OCI-M2 (cell line): Measurements from ENCODE around the gene CNTN1.
"Not testable (repeated sequence)": the region's sequence is repeated elsewhere in the genome, so short reads cannot be mapped to it uniquely, and the experiment has no call there.

Experiments used
- DNase-seq: peaks from one replicate; lab custom pipeline; 2025; ENCODE audit not compliant: unreplicated experiment; lab: John Stamatoyannopoulos, UW

CNTN1 gene

GRCh38 chr12:41023836-41024235, 331.6 kb downstream of the CNTN1 start:
- DNase-seq = no peak

GRCh38 chr12:41026151-41026550, 333.9 kb downstream of the CNTN1 start:
- no peak for DNase-seq

GRCh38 chr12:41032386-41032785, 340.1 kb downstream of the CNTN1 start:
- no peak for DNase-seq

- DNase-seq = no peak
These were observed 342.4 kb downstream of the CNTN1 start for GRCh38 chr12:41034686-41035085.

- no peak for DNase-seq
These were observed 347.2 kb downstream of the CNTN1 start for GRCh38 chr12:41039461-41039860.

- no peak for DNase-seq
These were observed 353.3 kb downstream of the CNTN1 start for GRCh38 chr12:41045509-41045908.

GRCh38 chr12:41049033-41049432, 356.8 kb downstream of the CNTN1 start:
- DNase-seq = no peak

GRCh38 chr12:41051954-41052353, 359.7 kb downstream of the CNTN1 start:
- DNase-seq = no peak

GRCh38 chr12:41052441-41052840, 360.2 kb downstream of the CNTN1 start:
- no peak for DNase-seq

GRCh38 chr12:41053046-41053445, 360.8 kb downstream of the CNTN1 start:
- no peak for DNase-seq

GRCh38 chr12:41055875-41056577, 363.8 kb downstream of the CNTN1 start:
- DNase-seq = no peak

GRCh38 chr12:41058266-41058665, 366.0 kb downstream of the CNTN1 start:
- no peak for DNase-seq

GRCh38 chr12:41061192-41061591, 369.0 kb downstream of the CNTN1 start:
- no peak for DNase-seq

- no peak for DNase-seq
These were observed 372.2 kb downstream of the CNTN1 start for GRCh38 chr12:41064411-41064810.

GRCh38 chr12:41067941-41068645, 375.9 kb downstream of the CNTN1 start:
- no peak for DNase-seq

GRCh38 chr12:41073633-41074472, 381.6 kb downstream of the CNTN1 start:
- DNase-seq = no peak

GRCh38 chr12:41074473-41074769, 382.2 kb downstream of the CNTN1 start:
- no peak for DNase-seq

GRCh38 chr12:41076114-41076513, 383.9 kb downstream of the CNTN1 start:
- DNase-seq = no peak

- DNase-seq = not testable (repeated sequence)
These were observed 389.0 kb downstream of the CNTN1 start for GRCh38 chr12:41081241-41081640.

GRCh38 chr12:41089438-41089837, 397.2 kb downstream of the CNTN1 start:
- no peak for DNase-seq

GRCh38 chr12:41092115-41092514, 399.9 kb downstream of the CNTN1 start:
- DNase-seq = no peak

- DNase-seq = no peak
These were observed 404.6 kb downstream of the CNTN1 start for GRCh38 chr12:41096797-41097196.
